AG09309 (cell line): Measurements from ENCODE around the gene NT5M.

Experiments used
- DNase-seq: peaks from one replicate; pipeline ENCODE4 v3.0.0-alpha.2; 2010; ENCODE audit warnings: low read depth
- H3K4me3 ChIP-seq: 2 replicates; pipeline ENCODE4 v1.5.1; 2011; ENCODE audit warnings: mild to moderate bottlenecking, low read depth, low read length, moderate library complexity; ENCODE audit not compliant: control insufficient read depth
- CTCF ChIP-seq: IDR thresholded peaks from 2 replicates; pipeline ENCODE4 v1.5.1; 2011; ENCODE audit warnings: mild to moderate bottlenecking, low read depth, low read length, inconsistent platforms; ENCODE audit not compliant: insufficient read depth, control insufficient read depth; ENCODE audit errors: missing control alignments

NT5M gene

GRCh38 chr17:17358866-17359265 lies 55.7 kb downstream of the NT5M start:
- no peak for DNase-seq
- TF ChIP-seq CTCF: no peak
- no peak overlapping the region for H3K4me3 ChIP-seq

GRCh38 chr17:17359271-17359670 lies 56.1 kb downstream of the NT5M start:
- DNase-seq: no peak
- H3K4me3 ChIP-seq: no peak overlapping the region
- no peak for TF ChIP-seq CTCF

DNA sequence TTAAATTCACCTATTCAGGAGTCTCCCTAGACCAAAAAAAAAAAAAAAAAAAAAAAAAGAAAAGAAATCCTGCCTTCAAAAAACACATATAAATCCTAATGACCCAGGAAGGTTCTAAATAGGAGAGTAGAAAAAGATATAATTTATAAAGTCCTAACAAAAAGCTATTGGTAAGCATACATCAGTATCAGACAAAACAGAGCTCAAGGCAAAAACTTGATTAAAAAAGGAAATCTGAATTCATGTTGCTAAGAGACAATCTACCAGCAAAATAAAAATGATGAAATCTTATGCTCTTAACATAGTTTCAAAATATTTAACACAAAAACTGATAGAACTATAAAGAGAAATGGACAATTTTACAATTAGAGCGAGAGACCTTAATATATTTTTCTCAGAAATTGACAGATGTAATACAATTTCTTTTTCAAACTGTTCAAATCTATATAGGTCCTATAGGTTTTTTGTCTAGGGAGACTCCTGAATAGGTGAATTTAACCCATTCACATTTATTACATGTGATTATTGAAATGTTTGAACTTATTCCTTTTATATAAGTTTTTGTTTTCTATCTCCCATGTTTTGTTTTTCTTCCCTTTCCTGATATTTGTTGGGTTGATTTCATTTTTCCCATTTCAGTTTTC lies 57.0 kb downstream of the NT5M start:
- DNase-seq: no peak
- H3K4me3 ChIP-seq: no peak overlapping the region
- no peak for TF ChIP-seq CTCF

- H3K4me3 ChIP-seq: no peak overlapping the region
- no peak for TF ChIP-seq CTCF
- DNase-seq: no peak
These were observed 58.3 kb downstream of the NT5M start for GRCh38 chr17:17361543-17361866.

- H3K4me3 ChIP-seq: no peak overlapping the region
- no peak for DNase-seq
- no peak for TF ChIP-seq CTCF
These were observed 58.8 kb downstream of the NT5M start for GRCh38 chr17:17361867-17362539.

- H3K4me3 ChIP-seq: no peak overlapping the region
- no peak for DNase-seq
- TF ChIP-seq CTCF: no peak
These were observed 59.4 kb downstream of the NT5M start for GRCh38 chr17:17362540-17362930.

DNA sequence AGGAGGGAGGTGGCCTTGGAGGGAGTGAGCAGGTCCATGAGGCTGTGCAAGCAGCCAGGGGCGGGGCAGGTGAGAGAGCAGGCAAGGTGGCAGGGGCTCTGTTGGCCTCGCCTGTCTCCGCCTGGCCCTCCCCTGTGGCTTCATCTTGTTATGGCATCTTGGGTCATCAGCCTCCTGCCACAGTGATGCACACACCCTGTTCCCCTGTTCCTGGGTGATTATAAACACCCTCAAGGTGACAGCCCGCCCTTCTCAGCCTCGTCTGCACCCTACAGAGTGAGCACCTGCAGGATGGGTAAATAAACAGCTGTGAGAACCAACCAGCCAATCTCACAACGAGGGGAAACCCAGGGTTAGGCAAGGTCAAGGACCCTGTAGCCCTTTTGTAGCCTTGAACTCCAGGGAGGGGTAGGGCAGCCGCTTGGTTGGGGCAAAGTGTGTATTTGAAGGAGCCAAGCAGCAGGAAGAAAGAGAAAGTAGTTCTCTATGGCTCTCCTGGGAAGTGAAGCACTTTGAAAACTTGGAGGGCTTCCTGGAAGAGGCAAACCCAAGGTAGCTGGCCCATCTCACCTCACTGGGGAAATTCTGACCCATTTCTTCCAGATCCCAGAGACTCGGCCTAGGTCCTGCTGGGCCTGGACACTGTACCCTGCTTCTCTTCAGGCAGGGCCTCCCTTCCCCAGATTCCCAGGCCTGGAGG lies 60.6 kb downstream of the NT5M start:
- H3K4me3 ChIP-seq: no peak overlapping the region
- no peak for DNase-seq
- no peak for TF ChIP-seq CTCF
